Upper lobe of left lung (tissue), 6 donors: ENCODE measurements around the gene GABRB1. TPM values are rescaled to one million over a fixed set of nuclear protein-coding genes. Genes with fewer than 3 reads are reported as not detected.

Experiments
- ATAC-seq, 2 donors: fragments of 200-7000 bp; cut with Tn5 transposase; one replicate each; pipeline ENCODE4 v1.9.1; 2022; ENCODE audit warnings: mild to moderate bottlenecking in 2 of 2, moderate library complexity in 2 of 2; ENCODE audit not compliant: low FRiP score in 2 of 2
- DNase-seq, 2 donors: peaks; one replicate each; pipeline ENCODE4 v3.0.0-alpha.2; 2019 to 2020
- H3K27ac ChIP-seq, 4 donors: fragments of 200-600 bp; sonication (generic); one replicate each; pipeline ENCODE4 v1.5.1; 2016 to 2019
- H3K27me3 ChIP-seq, 4 donors: fragments of 200-600 bp; sonication (generic); one replicate each; pipeline ENCODE4 v1.5.1; 2017 to 2019
- H3K36me3 ChIP-seq, 4 donors: fragments of 200-600 bp; sonication (generic); one replicate each; pipeline ENCODE4 v1.5.1; 2016 to 2019
- H3K4me1 ChIP-seq, 4 donors: fragments of 200-600 bp; sonication (generic); one replicate each; pipeline ENCODE4 v1.5.1; 2018 to 2019
- H3K4me3 ChIP-seq, 4 donors: fragments of 200-600 bp; sonication (generic); one replicate each; pipeline ENCODE4 v1.5.1; 2017 to 2019; ENCODE audit warnings: mild to moderate bottlenecking in 2 of 4, moderate library complexity in 1 of 4
- H3K9me3 ChIP-seq, 4 donors: fragments of 200-600 bp; sonication (generic); one replicate each; pipeline ENCODE4 v1.5.1; 2018 to 2019
- EP300 ChIP-seq, 4 donors: sonication (generic); formaldehyde crosslinking; IDR thresholded peaks; one replicate each; pipeline ENCODE4 v1.5.1; 2017; ENCODE audit warnings: antibody characterized with exemption in 4 of 4, control low read depth in 2 of 4
- POLR2A ChIP-seq, 4 donors: fragments of 450-650 bp; IDR thresholded peaks; one replicate each; pipeline ENCODE4 v1.5.1; 2016 to 2017; ENCODE audit warnings: antibody characterized with exemption in 4 of 4, mild to moderate bottlenecking in 2 of 4
- POLR2AphosphoS5 ChIP-seq, 2 donors: sonication (generic); formaldehyde crosslinking; IDR thresholded peaks; one replicate each; pipeline ENCODE4 v1.5.1; 2017; ENCODE audit warnings: antibody characterized with exemption in 2 of 2
- WGBS, 2 donors: methylation state at CpG; one replicate each; pipeline ENCODE4 v1.1.5; 2017 to 2018; 5-methylcytosine and 5-hydroxymethylcytosine counted together
- total RNA-seq, 6 donors: library from RNA; depleted of rRNA in 4 of 6; stranded (reverse); fragments of >200 nt in 4 of 6; gene quantifications; one replicate each; pipeline versions ENCODE4 v1.1.0 to v1.2.1, GENCODE V29; 2016 to 2021
- TF ChIP-seq, protein P1 (sequence below), 6 experiments: fragments of 450-650 bp in 4 of 6; fragments of 200-600 bp in 2 of 6; sonication (generic) in 2 of 6; IDR thresholded peaks; one replicate each; pipeline ENCODE4 v1.5.1; 2016 to 2019; ENCODE audit warnings: antibody characterized with exemption in 6 of 6
- donor health status: DM: no; HTN: no; CAD: no; lungs with moderate emphysema.
- donor health status: DM: no; HTN: yes; CAD: no; lungs with severe emphysema.

GABRB1 gene
- total RNA-seq, 6 donors from 2014 or later = not detected

DNA sequence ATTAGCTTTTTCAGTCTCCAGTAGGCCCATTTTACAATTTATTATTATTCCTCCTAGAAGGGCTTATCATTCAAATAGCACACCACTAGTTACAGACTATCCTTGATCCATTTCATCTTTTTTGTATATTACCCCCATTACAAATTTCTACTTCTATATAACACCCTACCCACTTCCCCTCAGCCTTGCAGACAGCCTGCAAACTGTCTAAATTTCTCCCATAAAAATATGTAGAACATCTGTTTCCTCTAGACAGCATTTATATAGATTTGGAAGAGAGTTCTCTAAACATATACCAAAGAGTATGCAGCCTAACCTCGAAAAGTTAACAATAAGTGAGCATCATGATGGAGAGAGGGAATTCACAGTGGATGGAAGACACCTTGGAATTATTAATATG, 401.4 kb downstream of the GABRB1 start:
- Histone ChIP-seq H3K27me3 (no peaks in the 10 kb centered on the region), H3K36me3 (no peaks in the 10 kb centered on the region), H3K27ac (no peak overlapping the region), H3K4me3 (no peak overlapping the region), H3K4me1 (no peaks in the 10 kb centered on the region), H3K9me3 (no peaks in the 10 kb centered on the region)
- WGBS, 2 donors = 56 to 76% methylated on average over 1 of the region's 1 CpG
- DNase-seq = no peak
- TF ChIP-seq POLR2A (IDR thresholded peaks at IDR 0.05) (no peak), POLR2AphosphoS5 (IDR thresholded peaks at IDR 0.05) (no peak), EP300 (IDR thresholded peaks at IDR 0.05) (no peak)
- TF ChIP-seq, protein P1, sequence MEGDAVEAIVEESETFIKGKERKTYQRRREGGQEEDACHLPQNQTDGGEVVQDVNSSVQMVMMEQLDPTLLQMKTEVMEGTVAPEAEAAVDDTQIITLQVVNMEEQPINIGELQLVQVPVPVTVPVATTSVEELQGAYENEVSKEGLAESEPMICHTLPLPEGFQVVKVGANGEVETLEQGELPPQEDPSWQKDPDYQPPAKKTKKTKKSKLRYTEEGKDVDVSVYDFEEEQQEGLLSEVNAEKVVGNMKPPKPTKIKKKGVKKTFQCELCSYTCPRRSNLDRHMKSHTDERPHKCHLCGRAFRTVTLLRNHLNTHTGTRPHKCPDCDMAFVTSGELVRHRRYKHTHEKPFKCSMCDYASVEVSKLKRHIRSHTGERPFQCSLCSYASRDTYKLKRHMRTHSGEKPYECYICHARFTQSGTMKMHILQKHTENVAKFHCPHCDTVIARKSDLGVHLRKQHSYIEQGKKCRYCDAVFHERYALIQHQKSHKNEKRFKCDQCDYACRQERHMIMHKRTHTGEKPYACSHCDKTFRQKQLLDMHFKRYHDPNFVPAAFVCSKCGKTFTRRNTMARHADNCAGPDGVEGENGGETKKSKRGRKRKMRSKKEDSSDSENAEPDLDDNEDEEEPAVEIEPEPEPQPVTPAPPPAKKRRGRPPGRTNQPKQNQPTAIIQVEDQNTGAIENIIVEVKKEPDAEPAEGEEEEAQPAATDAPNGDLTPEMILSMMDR (IDR thresholded peaks at IDR 0.05) = no peak
- no peak for ATAC-seq

DNA sequence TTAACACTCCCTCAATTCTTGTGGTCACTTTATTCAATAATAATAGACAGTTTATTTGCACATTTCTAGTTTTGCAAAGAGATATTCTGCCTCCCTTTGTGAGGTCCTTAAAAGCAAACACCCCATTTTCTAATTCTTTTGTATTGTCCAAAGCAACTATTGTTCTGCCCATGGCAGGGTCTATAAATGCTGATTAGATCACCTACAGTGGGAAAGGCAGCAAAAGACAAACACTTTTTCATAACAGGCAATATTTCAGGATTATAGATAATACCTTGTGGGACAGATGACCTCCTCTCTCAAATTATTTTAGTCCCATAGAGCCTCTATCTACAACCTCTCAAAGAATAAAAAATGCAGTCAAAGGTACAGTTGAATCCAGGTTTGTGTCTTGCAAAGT, 403.6 kb downstream of the GABRB1 start:
- no peak for ATAC-seq
- Histone ChIP-seq H3K36me3 (no peaks in the 10 kb centered on the region), H3K9me3 (no peaks in the 10 kb centered on the region), H3K4me3 (no peak overlapping the region), H3K27ac (no peak overlapping the region), H3K27me3 (no peaks in the 10 kb centered on the region), H3K4me1 (no peaks in the 10 kb centered on the region)
- TF ChIP-seq, protein P1 (IDR thresholded peaks at IDR 0.05) = no peak
- TF ChIP-seq POLR2A (IDR thresholded peaks at IDR 0.05) = no peak
- no peak for TF ChIP-seq POLR2AphosphoS5 (IDR thresholded peaks at IDR 0.05)
- TF ChIP-seq EP300 (IDR thresholded peaks at IDR 0.05) = no peak
- no peak for DNase-seq

DNA sequence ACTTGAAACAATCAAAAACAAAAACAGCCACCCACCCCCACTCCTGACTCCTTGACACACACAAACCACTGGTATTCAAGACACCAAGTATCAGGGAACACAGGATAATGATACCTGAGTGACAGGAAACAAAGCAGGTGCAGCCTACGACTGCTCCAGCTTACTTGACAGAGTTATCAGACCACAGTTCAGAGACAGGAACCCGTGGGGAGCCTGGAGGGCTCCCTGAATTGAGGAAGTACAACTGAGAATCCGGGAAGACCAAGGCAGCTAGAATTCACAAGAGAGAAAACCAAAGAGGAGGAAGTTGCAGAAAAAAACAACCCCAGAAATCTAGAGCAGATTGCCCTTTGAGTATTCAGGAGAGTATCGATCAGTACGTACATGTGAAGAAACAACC, 411.6 kb downstream of the GABRB1 start:
- DNase-seq (peak in 1 of 2 donors; percentile 41), ATAC-seq (peak in 1 of 2 donors; percentile 57)
- H3K27me3 ChIP-seq = no peaks in the 10 kb centered on the region
- H3K4me3 ChIP-seq = no peak overlapping the region
- no peak overlapping the region for H3K27ac ChIP-seq
- 48 to 66% methylated on average over 5 of the region's 5 CpGs for WGBS, 2 donors
- no peaks in the 10 kb centered on the region for H3K36me3 ChIP-seq
- H3K9me3 ChIP-seq = no peaks in the 10 kb centered on the region
- no peaks in the 10 kb centered on the region for H3K4me1 ChIP-seq
- TF ChIP-seq POLR2A (IDR thresholded peaks at IDR 0.05) (no peak), EP300 (IDR thresholded peaks at IDR 0.05) (no peak), POLR2AphosphoS5 (IDR thresholded peaks at IDR 0.05) (no peak)
- TF ChIP-seq, protein P1 (IDR thresholded peaks at IDR 0.05) = no peak

DNA sequence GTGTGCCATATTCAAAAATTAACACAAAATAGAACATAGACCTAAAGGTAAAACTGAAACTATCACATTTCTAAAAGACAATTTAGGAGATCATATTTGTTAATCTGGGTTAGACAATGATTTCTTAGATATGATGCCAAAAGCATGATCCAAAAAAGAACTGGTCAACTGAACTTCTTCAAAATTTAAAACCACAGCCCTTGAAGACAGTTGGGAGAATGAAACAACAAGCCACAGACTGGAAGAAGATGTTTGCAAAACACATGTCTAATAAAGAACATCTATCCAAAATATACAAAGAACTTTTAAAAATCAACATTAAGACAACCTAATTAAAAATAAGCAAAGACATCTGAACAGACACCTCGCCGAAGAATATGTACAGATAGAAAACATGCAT, 412.7 kb downstream of the GABRB1 start:
- no peaks in the 10 kb centered on the region for H3K4me1 ChIP-seq
- no peak for TF ChIP-seq EP300 (IDR thresholded peaks at IDR 0.05)
- TF ChIP-seq POLR2AphosphoS5 (IDR thresholded peaks at IDR 0.05) = no peak
- TF ChIP-seq POLR2A (IDR thresholded peaks at IDR 0.05) = no peak
- TF ChIP-seq, protein P1 (IDR thresholded peaks at IDR 0.05) = no peak
- WGBS, 2 donors = 95 to 96% methylated on average over 2 of the region's 2 CpGs
- H3K36me3 ChIP-seq = no peaks in the 10 kb centered on the region
- H3K27ac ChIP-seq = no peak overlapping the region
- DNase-seq (no peak), ATAC-seq (no peak)
- no peaks in the 10 kb centered on the region for H3K27me3 ChIP-seq
- H3K4me3 ChIP-seq = no peak overlapping the region
- no peaks in the 10 kb centered on the region for H3K9me3 ChIP-seq

DNA sequence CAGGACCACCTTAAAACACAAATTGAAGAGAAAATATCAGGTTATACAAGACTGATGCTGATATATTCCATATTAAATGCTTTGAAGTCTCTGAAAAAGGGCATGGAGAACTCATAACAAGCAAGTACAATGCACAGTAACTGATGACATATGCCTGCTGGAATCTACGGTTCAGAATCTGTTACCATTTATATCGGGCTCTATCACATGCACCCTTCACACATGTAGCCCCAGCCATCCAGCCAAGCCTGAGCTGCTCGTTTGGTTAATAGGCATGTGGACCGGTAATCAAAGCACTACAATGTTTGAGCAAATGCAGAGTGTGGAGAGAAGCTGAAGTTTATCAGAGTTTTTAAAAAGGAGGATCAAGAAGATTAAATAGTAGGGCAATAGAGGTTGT, 420.3 kb downstream of the GABRB1 start:
- peaks cover 6 to 64% (median 13%) of the 10 kb centered on the region in 4 donors for H3K36me3 ChIP-seq
- TF ChIP-seq EP300 (IDR thresholded peaks at IDR 0.05) (no peak), POLR2AphosphoS5 (IDR thresholded peaks at IDR 0.05) (no peak), POLR2A (IDR thresholded peaks at IDR 0.05) (no peak)
- TF ChIP-seq, protein P1 (IDR thresholded peaks at IDR 0.05) = no peak
- ATAC-seq (no peak), DNase-seq (no peak)
- no peaks in the 10 kb centered on the region for H3K4me1 ChIP-seq
- no peak overlapping the region for H3K27ac ChIP-seq
- no peaks in the 10 kb centered on the region for H3K9me3 ChIP-seq
- H3K27me3 ChIP-seq = no peaks in the 10 kb centered on the region
- H3K4me3 ChIP-seq = no peak overlapping the region
- WGBS, 2 donors = 83 to 90% methylated on average over 4 of the region's 4 CpGs
